GM18907 (cell line): ENCODE results near the gene EDEM3.

Experiments used
- ATAC-seq: cut with Tn5 transposase; IDR thresholded peaks from one replicate; pipeline ENCODE4 v1.9.1; 2021; ENCODE audit warnings: mild to moderate bottlenecking, moderate library complexity; ENCODE audit not compliant: unreplicated experiment

EDEM3 gene

DNA sequence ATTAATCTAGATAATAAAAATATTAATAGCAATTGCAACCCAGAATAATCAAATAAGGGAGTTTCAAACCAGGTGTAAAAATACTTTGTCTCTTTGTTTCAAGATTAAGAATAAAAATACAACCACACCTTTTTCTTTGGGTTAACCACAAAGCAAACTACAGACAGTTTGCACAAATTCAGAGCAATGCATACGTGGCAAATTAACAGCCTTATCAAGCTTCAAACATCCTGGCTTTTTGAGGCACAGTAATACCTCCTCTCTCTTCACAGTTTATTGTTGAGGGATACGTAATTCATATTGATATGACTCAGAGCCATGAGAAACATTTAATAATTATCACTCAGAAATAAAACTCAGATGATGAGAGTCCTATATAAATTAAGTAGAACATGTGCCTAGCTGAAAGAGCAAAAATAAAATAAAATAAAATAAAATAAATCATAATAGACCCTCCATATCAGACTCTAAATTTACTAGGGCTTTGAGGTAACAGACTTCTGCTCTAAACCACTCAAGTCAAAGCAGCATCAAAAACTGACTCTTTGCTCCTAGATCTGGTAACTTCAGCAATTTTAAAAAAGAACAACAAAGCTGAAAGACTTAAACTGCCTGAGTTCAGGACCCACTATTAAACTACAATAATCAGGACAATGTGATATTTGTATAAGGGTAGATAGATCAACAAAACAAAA lies 11.4 kb downstream of the EDEM3 start:
- ATAC-seq: peak; percentile 59

GRCh38 chr1:184740344-184740743 lies 14.3 kb downstream of the EDEM3 start:
- no peak for ATAC-seq

DNA sequence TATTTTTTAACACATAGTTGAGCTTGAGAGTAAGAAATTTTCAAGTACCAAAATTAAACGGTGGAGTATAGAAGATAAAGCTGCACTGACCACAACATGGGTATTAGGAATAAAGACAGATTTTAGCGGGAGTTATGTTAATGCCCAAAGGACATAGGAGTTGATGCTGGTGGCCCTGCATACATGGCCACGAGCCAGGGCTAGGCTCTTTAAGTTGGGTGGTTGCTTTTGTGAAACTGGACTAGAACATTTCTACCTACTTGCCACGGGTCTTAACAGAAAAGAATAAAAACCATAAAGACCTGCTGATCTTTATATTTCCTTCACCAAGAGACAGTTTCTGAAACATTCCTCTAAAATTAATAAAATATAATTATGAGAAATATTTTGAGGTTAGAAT lies 14.9 kb downstream of the EDEM3 start:
- no peak for ATAC-seq

- no peak for ATAC-seq
Measured at GRCh38 chr1:184739070-184739469, 15.6 kb downstream of the EDEM3 start.

DNA sequence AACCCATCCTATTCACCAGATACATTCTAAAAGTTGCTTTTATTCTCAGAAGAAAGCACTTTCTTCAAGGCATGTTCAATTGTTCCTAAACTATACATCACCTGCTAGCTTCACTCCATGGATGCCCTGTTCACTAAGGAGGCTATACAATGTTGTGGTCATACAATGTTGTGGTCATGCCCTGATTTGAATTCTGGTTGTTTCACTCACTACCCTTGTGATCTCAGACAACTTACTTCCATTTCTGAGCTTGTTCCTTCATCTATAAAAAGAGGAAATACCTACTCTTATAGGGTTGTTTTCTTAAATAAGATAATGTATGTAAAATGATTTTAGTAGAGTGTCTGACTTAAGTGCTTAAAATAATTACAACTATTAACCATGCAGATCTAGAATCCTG lies 19.7 kb downstream of the EDEM3 start:
- peak; percentile 65 for ATAC-seq

GRCh38 chr1:184724843-184725242 lies 29.8 kb downstream of the EDEM3 start:
- no peak for ATAC-seq

DNA sequence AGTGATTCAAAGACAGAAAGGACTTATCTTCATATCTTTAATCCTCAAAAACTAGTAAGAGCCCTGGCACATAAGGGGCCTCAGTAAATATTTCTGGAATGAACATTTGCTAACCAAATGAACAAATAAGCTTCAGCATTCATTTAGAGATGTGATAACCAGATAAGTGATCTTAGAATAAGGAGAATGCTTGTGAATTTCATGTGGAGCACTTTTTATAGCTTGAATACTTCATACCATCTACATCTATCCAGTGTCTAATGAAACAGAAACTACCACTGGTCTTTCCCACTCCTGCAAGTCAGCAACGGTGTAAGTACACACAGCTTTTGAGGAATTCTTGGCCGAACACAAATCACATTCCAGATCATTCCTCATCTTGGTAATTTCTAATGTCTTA lies 38.5 kb downstream of the EDEM3 start:
- ATAC-seq: no peak

DNA sequence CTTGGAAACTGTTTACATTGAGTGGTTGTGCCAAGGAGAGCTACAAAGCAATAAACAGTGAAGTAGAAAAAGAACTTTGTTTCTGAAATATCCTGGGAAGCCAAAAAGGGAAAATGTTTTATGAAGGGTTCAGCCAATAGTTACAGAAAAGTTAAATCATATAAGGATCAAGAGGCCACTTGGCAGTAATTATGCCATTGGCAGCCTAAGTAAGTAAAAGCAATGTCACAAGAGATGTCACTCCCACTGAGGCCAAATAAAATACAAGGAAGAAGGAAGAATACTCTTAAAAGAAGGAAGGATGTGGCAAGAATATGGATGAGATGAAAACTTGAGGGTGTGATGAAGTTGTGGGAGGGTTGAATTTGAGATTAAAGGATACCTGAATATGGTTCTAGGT lies 45.2 kb downstream of the EDEM3 start:
- ATAC-seq: no peak

DNA sequence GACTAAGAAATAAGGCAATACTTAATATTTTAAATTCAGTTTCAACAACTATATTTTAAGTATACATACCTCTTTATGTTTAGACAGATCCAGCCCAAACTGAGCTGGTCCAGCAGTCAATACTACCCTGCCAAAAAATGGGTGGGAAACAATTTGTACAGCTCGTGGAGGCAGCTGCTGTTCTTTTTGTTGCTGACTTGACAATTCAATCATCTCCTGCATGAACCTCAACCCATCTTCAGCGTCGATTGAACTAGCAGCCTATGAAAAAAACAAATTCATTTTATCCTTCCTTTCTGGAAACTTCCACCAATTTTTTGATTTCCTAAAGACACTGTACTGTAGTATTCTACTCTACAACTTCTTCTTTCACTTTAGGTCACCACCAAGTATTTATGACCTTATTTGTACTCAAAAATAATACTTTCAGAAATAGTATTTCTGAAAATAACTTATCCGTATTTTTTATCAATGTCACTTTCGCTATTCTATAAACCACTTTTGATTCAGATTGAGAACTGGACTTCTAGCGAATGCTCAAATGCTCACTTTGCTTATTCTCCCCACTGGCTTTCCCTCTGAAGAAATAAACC lies 46.5 kb downstream of the EDEM3 start:
- no peak for ATAC-seq

DNA sequence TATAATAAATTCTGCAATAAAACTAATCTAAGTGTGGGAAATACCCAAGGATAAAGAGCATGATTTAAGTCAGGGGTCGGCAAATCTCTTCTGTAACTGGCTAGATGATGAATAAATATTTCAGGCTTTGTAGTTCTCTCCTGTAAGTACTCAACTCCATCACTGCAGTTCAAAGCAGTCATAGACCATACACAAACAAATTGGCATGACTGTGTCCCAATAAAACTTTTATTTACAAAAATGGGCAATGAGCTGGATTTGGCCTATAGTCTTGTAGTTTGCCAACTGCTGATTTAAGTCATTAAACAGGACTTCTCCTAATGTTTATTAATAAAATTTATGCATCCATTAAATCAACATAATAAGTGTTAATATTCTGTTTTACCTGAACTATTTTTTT lies 49.4 kb downstream of the EDEM3 start:
- ATAC-seq: no peak

- no peak for ATAC-seq
Measured at GRCh38 chr1:184701816-184702215, 52.8 kb downstream of the EDEM3 start.

GRCh38 chr1:184698969-184699368 lies 55.7 kb downstream of the EDEM3 start:
- no peak for ATAC-seq

GRCh38 chr1:184698016-184698415 lies 56.6 kb downstream of the EDEM3 start:
- no peak for ATAC-seq

- no peak for ATAC-seq
Measured at GRCh38 chr1:184696403-184696802, 58.3 kb downstream of the EDEM3 start.

GRCh38 chr1:184695023-184695422 lies 59.6 kb downstream of the EDEM3 start:
- ATAC-seq: no peak

DNA sequence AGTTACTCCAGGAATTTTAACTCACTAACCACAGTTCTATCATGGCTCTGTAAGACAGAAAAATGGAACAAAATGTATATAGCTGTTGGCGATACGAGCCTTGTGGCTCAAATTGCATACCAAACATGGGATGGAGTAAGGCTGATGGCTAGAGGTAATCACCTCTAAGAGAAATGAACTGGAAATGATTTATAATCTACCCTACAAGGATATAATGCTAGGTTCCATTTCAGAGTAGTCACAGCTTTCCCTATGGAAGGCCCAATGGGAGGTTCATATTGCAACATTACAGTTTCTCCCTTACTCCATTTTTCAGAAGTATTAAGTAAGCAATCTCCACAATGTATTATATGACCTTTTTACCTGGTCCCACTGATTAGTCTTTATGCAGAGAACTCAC lies 61.6 kb downstream of the EDEM3 start:
- ATAC-seq: no peak

- ATAC-seq: no peak
Measured at GRCh38 chr1:184691719-184692324, 62.8 kb downstream of the EDEM3 start.

DNA sequence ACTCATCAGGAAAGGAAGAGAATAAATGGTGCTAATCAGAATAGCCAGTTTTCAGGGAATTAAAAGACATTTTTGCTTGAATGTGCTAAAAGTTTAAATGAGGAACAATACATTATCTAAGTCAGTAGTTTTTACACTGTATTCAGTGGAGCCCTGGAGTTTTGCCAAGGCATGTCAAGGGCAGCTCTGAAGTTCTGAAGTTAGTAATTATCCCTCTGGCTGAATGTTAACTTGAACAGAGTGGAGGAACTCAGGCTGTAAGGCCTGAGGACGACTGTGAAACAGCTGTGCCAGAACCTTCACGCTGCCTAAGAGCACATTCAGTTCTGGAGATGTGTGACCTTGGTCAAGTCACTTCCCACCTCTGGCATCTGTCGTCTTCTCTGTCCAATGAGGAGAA lies 68.1 kb downstream of the EDEM3 start:
- ATAC-seq: no peak

DNA sequence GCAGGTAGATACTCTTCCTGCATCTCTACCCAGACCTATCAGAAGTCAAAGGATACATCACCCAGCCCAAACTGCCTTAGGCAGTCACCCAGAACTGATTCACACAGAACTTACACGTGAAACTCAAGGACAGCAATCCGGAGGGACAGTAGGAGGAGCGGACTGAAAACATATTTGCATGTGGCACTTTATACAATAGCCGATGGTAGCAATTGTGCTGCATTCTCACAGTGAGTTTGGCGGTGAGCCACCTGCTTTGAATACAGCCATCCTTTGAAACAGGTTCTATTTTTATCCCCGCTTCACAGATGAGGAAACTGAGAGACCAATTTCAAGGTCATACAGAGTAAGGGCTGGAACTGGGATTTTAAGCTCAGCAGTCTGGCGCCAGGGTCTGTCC lies 69.5 kb downstream of the EDEM3 start:
- ATAC-seq: no peak

DNA sequence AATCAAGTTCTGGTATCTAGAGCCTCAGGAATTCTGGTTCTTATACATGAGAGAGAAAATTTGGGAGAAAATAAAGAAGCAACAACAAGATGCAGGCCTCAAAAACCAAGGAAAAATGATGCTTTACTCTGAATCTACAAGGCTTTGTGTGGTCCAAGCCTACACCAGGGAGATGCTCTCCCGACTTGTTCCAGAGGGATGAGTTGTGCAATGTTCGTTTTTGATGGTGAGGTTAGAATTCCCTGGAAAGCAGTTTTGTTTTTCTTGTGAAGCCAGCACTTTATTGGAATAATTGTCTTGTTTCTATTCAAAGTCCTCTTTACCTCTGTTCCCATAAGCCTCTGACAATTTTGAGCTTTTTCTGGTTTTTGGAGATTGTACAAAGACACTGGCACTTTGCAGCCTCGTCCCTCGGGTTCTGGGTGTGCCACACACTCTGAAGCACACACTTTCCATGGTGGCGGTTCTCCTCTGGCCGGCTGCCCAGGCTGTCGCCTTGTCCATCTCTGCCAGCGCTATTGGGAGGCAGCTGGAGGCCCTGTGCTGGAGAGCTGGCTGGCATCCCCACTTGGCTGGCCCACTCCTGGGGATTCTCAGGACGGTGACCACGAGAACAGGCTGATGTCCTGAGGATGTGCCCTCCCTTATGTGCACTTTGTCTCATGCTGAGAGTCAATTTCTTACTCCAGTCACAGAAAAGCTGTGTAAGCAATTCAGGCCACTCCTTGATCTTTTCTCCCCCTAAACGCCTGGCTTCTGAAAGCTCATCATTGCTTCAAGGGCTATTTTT lies 70.2 kb downstream of the EDEM3 start:
- no peak for ATAC-seq

DNA sequence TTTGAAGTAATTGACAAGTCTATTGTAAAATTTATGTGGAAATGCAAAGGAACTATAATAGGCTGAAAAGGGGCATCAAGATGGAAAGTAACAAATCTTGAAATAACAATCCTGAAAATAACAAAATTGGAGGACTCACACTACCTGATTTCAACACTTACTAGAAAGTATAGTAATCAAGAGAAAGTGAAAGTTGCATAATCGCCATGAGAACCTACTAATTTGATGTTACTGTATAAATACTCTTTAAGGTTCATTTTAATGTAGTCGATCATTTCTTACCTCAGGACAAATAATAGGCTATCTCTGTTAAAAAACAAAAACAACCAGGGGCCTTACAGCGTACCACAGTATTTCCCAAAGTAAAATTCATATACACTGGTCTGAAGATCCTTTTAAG lies 71.7 kb downstream of the EDEM3 start:
- ATAC-seq: no peak
